Activated naive CD4-positive, alpha-beta T cell treated with anti-CD3 and anti-CD28 coated beads, Interleukin-2, amount 50 U/mL, for 16 hours (primary cell): ENCODE measurements around the gene RIT2.

Experiments used
- DNase-seq: peaks from one replicate; pipeline ENCODE4 v3.0.0-alpha.2; 2020

RIT2 gene

DNA sequence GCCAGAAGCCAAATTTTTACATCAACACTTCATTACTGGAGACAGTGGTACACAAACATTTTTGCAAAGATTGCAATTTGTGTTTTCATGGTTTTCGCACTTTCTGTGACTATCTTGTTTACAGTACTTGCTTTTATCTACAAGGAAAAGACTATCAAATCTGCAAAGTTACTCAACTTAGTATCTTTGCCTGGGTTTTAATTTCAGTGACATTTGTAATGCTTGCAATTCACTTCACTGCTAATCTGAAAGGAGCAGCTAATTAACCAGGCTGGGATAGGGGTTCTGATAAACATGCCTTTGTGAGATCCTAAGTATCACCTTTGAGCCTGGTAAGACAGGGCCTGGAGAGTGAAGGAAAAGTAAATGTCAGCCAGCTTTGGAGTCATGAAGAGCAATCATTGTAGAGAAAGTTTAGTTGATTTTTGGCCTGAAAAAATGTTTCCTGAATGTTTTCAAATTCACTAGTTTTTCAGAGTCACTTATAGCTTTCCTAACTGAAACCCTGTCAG lies 194.2 kb downstream of the RIT2 start:
- DNase-seq: no peak

DNA sequence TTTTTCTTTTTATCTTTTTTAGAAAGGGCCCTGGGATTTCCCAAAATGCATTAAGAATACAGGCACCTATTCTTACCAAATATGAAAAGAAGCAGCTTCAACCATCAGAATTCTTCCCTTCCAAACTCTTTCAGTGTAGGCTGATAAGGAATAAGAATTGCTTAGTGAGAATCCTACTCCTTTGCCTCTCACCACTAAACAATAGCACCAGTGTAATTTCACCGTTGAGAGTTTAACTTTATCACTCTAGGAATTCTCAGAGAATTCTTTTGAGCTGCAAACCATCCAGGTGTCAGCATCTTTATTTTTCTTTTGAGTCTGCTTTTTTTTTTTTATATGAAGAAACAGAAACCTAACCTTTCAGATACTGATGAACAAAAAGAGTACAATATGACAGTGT lies 194.9 kb downstream of the RIT2 start:
- DNase-seq: no peak

DNA sequence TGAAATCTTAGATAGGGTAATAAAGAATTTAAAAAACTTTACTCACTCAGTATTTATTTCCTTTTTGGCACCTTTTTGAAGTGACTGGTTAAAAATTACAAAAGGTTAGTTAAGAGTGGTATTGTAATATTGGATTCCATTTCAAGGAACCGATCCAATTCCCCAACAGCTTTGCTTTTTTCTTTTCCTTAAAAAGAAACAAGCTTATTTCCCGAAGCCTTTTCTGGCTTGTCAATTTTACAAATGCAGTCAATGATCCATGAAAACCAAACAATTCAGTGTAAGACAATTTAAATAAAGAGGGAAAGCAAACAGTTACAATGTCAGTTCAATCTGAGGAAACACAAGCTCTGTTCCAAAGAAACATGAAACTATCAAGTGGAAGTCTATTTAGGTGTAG lies 200.2 kb downstream of the RIT2 start:
- DNase-seq: no peak

GRCh38 chr18:42914476-42914875 lies 201.0 kb downstream of the RIT2 start:
- DNase-seq: no peak

- DNase-seq: no peak
Observed at GRCh38 chr18:42909095-42909494, 206.4 kb downstream of the RIT2 start.

- no peak for DNase-seq
Observed at GRCh38 chr18:42906761-42907160, 208.7 kb downstream of the RIT2 start.

GRCh38 chr18:42901161-42901560 lies 214.3 kb downstream of the RIT2 start:
- DNase-seq: no peak

GRCh38 chr18:42893977-42894376 lies 221.5 kb downstream of the RIT2 start:
- no peak for DNase-seq

DNA sequence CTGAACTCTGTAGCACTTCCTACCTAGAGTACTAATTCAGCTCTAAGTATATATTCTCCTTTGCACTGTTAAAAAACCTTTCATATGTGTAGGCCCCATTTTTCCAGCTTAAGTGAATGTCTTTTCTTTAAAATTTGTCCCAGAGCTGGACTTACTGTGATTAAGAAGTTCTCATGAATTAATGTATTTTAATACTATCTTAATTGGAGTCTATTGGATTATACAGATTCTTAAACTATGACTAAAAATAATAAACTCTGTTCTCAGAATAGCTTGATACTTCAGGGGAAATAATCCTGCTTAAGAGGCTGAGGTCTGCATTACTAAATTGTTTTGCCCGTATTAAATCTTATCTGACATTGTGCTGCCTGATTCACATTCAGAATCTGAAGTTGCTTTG lies 223.3 kb downstream of the RIT2 start:
- DNase-seq: no peak

DNA sequence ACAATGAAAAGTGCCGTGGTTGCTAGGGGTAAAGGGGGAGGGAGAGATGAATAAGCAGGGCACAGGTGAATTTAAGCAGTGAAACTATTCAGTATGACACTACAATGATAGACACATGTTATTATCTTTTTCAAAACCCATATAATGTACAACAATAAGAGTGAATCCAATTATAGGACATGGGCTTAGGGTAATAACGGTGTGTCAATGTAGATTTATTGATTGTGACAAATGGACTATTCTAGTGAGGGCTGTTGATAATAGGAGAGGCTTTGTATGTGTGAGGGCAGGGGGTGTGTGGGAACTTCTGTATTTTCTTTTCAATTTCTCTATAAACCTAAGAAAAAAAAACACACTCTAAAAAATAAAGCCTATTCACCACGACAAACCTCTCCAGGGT lies 223.8 kb downstream of the RIT2 start:
- DNase-seq: no peak

- DNase-seq: no peak
Observed at GRCh38 chr18:42883169-42883568, 232.3 kb downstream of the RIT2 start.

DNA sequence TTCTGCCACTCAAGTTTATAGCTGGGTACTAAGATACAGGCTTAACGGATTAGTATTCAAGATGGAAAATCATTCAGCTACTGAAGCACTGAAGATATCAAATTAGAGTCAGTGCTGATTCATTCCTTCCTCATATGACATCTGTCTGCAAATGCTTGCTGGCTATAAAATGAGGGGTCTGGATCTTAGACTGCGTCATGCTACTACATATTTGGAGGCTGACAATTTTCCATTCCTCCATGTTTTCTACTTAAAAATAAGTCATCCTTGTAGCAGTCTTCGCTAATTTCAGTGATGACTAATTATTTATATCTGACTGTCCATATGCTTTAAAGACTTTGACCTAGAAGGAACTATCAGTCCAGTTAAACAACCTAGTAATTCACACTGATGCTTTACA lies 233.4 kb downstream of the RIT2 start:
- DNase-seq: no peak

GRCh38 chr18:42872838-42873237 lies 242.6 kb downstream of the RIT2 start:
- DNase-seq: no peak

GRCh38 chr18:42864876-42865275 lies 250.6 kb downstream of the RIT2 start:
- DNase-seq: no peak

DNA sequence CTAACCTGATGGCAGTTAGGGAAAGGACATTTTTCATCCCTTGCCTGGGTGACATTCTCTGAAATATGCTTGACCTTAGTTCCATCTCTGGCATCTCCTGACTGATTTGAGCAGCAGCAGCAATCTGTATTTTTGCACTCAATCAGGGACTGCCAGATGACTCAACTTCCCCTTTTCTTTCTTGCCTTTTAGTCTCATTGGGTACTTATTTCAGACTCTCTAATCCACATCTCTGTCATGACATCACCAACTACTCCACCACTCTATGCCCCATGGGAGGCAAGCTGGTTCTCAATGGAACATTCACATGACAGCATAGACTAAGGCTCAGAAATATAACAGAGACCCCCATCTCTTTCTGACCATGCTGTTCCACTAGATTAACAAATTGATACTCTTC lies 254.2 kb downstream of the RIT2 start:
- no peak for DNase-seq

DNA sequence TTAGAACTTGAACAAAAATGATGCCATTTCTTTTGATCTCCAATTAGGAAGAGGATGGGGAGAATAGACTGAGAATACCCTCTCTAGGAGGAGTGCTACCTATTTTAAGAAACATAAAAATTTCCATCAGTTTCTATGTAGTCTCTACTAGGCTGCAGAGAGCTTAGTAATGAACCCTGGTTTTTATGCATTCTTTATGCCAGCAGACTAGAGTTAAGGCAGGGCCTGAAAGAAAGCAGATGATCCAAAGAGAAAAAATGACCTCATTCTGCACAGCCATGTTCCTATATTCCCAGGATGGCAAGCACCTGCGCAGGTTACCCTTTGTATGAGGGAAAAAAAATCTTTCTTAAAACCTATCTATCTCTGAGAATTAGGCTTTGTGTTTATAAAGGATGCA lies 254.9 kb downstream of the RIT2 start:
- no peak for DNase-seq

DNA sequence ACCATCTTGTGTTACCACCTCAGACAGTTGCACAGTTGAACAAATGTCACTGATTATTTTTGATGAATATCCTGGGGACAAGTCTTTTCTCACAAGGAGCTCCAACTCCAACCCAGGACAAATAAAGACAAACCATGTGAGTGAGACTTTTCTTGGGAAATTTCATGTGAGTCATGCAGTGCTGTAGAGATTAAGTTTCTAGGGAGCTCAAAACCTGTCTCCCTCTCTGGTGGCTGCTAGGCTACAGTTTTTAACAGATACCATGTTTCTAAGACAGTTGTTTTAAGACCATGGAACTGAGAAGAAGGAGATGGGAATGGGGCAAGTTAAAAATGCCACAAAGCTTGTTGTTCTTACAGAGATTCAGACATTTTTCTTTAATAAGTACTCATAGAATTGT lies 255.5 kb downstream of the RIT2 start:
- DNase-seq: no peak

DNA sequence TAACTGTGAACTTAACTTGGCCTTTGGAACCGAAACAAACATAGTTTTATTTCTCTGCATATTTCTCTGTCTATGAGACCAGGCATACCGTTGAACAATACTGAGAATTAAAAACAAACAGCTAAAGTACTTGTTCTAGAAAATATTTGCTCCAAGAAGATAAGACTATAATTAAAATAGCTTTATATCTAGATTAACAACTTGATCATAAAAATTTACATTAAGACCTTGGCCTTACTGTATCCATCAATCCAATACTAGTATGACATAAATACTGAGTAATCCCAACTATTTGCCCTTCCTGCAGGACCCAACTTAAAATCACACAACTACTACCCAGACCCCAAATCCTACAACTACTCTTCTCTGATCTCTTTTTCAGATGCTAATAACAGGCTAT lies 260.9 kb downstream of the RIT2 start:
- no peak for DNase-seq

DNA sequence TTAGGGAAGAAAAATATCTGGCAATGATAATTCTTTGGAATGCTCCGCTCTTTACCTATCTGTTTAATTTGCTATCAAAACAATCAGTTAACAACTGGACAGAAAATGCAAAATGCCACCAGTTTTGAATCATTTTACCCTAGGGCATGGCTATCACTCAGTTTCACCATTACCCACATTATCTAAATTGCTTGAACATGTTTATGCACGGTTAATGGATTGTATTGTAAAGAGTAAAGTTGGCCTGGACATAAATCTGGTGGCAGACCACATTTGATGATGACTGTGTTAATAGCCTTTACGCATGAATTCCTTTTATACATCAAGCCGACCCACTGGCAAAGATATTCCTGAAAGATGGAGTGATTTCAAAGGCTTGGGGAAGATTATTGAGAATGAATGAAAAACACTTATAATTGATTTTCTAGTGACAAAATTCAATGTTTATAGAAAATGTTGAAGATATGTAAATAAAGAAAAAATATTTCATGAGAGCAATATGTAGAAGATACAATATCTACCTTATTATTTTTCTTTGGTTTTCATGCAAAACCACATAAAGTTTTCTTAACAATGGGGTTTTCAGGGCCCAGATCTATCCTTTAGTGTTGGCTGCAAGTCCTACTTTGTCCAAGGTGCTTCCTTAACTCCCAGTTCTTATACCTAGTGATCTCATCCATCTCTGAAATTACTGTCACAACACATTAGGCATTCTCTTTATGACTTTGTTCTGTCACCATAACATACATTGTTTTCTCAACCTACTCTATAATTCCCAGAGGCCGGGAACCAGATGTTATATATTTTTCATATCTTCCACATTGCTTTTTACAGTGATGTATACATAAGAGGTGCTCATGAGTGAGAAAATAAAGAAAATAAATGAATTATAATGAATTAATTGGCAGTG lies 265.1 kb downstream of the RIT2 start:
- DNase-seq: no peak

GRCh38 chr18:42839408-42839807 lies 276.1 kb downstream of the RIT2 start:
- no peak for DNase-seq

DNA sequence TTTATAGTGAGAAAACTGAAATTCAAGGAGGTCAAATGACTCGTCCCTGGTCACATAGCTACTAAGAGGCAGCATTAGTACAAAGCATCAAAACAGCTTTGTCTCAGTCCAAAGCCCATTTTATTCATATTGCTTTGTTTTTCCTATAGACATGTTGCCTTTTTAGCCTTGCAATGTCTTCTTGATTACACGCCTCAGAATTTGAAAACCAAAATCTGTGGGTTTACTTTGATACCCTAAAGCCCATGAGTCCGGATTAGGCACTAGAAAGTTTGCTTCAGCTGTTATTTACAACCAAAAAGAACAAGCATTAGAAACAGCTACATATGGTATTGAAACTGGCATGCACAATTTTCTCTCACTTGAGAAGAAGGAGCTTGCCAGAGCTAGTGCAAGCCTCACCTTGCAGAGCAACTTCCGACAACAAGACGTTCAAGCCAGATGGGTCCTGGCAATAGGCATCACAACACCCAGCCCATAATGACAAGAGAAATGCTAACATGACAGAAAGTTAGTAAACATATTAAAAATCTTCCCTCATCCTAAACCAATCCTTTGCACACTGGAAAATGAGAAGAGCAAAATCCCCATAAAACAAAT lies 276.8 kb downstream of the RIT2 start:
- no peak for DNase-seq

GRCh38 chr18:42830936-42831335 lies 284.5 kb downstream of the RIT2 start:
- no peak for DNase-seq

GRCh38 chr18:42828881-42829280 lies 286.6 kb downstream of the RIT2 start:
- DNase-seq: no peak

DNA sequence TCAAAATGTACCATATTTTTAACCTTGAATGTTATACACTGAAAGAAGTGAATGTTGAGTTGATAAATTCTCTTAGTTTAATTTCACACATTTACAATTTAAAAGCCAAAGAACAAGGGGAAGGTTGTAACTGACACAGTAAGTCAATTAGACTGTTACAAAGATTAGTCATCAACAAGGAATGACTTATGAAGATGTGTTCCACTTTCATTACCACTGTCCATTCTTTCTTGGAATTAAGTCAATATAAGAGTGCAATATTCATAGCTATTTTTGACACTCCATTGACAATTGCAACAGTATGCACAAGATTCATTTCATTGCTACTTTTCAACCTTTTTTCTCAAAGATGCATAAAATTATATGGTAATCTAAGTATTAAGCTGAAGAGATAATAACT lies 291.3 kb downstream of the RIT2 start:
- DNase-seq: no peak

DNA sequence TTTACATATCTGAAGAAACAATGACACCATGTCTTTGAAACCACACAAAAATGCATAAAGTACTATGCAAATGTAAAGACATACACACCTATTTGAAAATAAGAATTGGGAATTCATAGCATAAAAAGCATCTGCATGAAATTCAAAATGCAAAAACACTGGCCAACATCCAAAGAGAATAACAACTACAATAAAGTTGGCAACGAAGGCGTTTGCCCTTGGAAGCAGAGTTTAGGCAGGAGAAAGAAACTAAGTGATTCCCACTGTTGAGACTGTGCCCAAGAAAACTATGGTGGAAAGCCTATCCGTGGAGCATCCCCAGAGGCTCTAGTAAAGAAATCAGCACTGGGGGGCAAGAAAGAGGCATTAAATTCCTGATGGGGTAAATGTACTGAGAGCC lies 292.8 kb downstream of the RIT2 start:
- no peak for DNase-seq
